Measurements from ENCODE around the gene VAX1.

Gene VAX1

DNA sequence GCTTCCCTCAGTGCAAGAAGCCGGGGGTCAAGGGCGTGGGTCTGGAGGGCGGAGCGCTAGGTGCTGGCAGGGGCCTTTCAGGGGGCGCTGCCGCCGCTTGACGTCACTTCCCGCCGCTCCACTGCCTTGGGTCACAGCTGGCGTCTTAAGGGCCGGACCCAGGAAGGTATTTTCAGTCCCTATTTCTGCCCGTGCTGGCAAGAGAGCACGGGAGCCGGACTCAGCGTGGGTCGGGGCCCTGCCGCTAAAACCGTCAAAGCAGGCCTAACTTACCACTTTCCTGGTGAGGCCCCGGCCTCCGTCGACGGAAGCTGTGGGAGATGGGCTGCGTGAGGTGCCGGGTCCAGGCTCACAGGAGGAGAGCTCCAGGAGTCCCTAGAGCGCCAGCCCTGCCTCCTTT is 12.0 kb downstream of the VAX1 start:
- TF ChIP-seq CTCF (IDR thresholded peaks at IDR 0.05; ENCODE audit: low read depth, low read length) = no peak
- DNase-seq (ENCODE audit: extremely low read depth, low read depth) = no peak

- TF ChIP-seq CTCF (IDR thresholded peaks at IDR 0.05; ENCODE audit: low read depth, low read length) = peak; percentile 27
- DNase-seq (ENCODE audit: extremely low read depth, low read depth) = no peak
These were observed 25.9 kb downstream of the VAX1 start for GRCh38 chr10:117112220-117112619.

GRCh38 chr10:117107238-117107637 is 30.8 kb downstream of the VAX1 start:
- no peak for DNase-seq (ENCODE audit: extremely low read depth, low read depth)
- no peak for TF ChIP-seq CTCF (IDR thresholded peaks at IDR 0.05; ENCODE audit: low read depth, low read length)

DNA sequence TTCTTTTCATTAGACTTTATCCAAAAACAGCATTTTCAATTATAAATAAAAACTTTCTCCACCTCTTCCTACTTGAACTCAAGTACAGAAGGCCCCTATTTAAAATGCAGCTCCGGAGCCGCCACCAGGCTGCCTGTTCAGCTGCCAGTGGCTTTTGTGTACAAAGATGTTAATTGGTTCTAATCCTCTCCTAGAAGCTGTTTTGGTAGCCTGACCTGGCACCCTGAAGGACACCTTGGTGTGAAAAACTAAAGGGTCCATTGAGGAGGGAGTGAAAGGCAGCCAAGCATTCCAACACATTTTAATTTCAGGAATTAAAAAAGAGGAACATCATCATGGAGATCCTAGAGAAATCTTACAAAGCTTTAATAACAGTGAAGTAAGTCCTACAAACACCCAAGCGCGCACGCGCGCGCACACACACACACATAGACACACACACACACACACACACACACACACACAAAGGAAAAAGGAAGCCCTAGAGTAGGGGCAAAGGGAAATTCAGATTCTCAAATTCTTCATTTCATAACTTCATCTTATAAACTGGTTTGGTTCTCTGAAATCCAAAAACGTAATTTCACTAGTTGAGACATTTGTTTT is 41.4 kb downstream of the VAX1 start:
- no peak for DNase-seq (ENCODE audit: extremely low read depth, low read depth)
- no peak for TF ChIP-seq CTCF (IDR thresholded peaks at IDR 0.05; ENCODE audit: low read depth, low read length)

DNA sequence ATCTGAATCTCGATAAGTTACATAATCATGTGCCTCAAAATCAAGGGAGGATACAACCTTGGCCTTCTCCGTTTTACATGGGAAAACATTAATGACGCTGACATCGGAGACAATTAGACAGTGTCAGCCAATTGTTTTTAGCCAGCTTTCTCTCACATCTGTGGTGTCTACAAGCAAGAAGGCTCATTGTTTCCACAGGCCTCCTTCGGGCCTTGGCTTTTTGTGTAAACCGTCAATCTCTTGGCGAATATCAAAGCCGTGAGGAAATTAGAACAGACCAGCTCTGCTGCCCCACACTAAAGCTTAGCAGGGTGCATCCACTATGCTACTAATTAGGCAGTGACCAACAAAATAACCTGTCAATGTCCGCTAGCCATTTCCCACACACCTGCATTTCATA is 43.2 kb downstream of the VAX1 start:
- no peak for DNase-seq (ENCODE audit: extremely low read depth, low read depth)
- no peak for TF ChIP-seq CTCF (IDR thresholded peaks at IDR 0.05; ENCODE audit: low read depth, low read length)

GRCh38 chr10:117092386-117092785 is 45.7 kb downstream of the VAX1 start:
- no peak for DNase-seq (ENCODE audit: extremely low read depth, low read depth)
- no peak for TF ChIP-seq CTCF (IDR thresholded peaks at IDR 0.05; ENCODE audit: low read depth, low read length)

DNA sequence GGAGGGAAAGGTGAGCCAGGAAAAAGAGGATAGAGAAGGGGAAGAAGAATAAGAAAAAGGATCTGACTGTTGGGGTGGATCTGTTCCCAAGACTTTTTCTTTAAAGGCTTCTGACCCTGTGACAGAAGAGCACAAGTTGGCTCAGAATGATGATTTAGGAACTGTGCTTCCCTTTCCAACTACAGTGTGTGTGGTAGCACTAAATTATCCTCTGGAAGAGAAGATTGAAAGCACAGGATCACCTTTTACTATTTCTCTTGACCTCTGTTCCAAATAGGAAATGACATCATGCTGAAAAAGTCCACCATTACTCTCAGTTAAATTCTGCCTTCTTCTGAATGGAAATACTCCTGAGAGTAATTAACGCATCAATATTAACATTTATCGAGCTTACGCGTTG is 47.2 kb downstream of the VAX1 start:
- TF ChIP-seq CTCF (IDR thresholded peaks at IDR 0.05; ENCODE audit: low read depth, low read length) = no peak
- DNase-seq (ENCODE audit: extremely low read depth, low read depth) = no peak
